H9 (cell line): ENCODE data around the gene BOD1L1. TPM values are rescaled to one million over a fixed set of nuclear protein-coding genes. Genes with fewer than 3 reads are reported as not detected.
A peak's percentile ranks its signal among the peaks of the same experiment; 100 is the strongest.

Experiments
- DNase-seq: peaks from one replicate; pipeline ENCODE4 v3.0.0-alpha.2; 2017
- H2AFZ ChIP-seq: one replicate; pipeline ENCODE4 v1.6.1; 2013; ENCODE audit warnings: mild to moderate bottlenecking, low read length, control low read depth, moderate library complexity
- H2AK5ac ChIP-seq: 2 replicates; pipeline ENCODE4 v1.6.1; 2013; ENCODE audit warnings: low read length, control low read depth, mixed read lengths; ENCODE audit not compliant: insufficient read length
- H2BK120ac ChIP-seq: one replicate; pipeline ENCODE4 v1.6.1; 2013; ENCODE audit warnings: low read depth, mild to moderate bottlenecking, low read length, control low read depth, inconsistent platforms; ENCODE audit not compliant: poor library complexity, severe bottlenecking
- H2BK12ac ChIP-seq: 2 replicates; pipeline ENCODE4 v1.6.1; 2013; ENCODE audit warnings: low read length, control low read depth, mixed read lengths, low read depth; ENCODE audit not compliant: insufficient read length
- H2BK15ac ChIP-seq: 2 replicates; pipeline ENCODE4 v1.6.1; 2013; ENCODE audit warnings: low read depth, low read length, control low read depth
- H2BK20ac ChIP-seq: one replicate; pipeline ENCODE4 v1.6.1; 2013; ENCODE audit warnings: low read depth, mild to moderate bottlenecking, low read length, control low read depth, inconsistent platforms; ENCODE audit not compliant: poor library complexity, severe bottlenecking
- H2BK5ac ChIP-seq: 2 replicates; pipeline ENCODE4 v1.6.1; 2013; ENCODE audit warnings: low read length, control low read depth, mixed read lengths; ENCODE audit not compliant: insufficient read length
- H3K14ac ChIP-seq: 2 replicates; pipeline ENCODE4 v1.6.1; 2013; ENCODE audit warnings: low read length, control low read depth; ENCODE audit not compliant: insufficient read depth
- H3K18ac ChIP-seq: 2 replicates; pipeline ENCODE4 v1.6.1; 2013; ENCODE audit warnings: low read depth, mild to moderate bottlenecking, mixed read lengths, low read length, control low read depth; ENCODE audit not compliant: insufficient read length
- H3K23ac ChIP-seq: 2 replicates; pipeline ENCODE4 v1.6.1; 2013; ENCODE audit warnings: low read length, control low read depth, mixed read lengths, low read depth; ENCODE audit not compliant: insufficient read length
- H3K23me2 ChIP-seq: 2 replicates; pipeline ENCODE4 v1.6.1; 2013; ENCODE audit warnings: low read depth, mild to moderate bottlenecking, mixed read lengths, low read length, control low read depth; ENCODE audit not compliant: insufficient read length, poor library complexity, severe bottlenecking
- H3K27ac ChIP-seq: 2 replicates; pipeline ENCODE4 v1.5.1; 2013; ENCODE audit warnings: low read length, control low read depth, mixed read lengths, low read depth; ENCODE audit not compliant: insufficient read length
- H3K27me3 ChIP-seq: 2 replicates; pipeline ENCODE4 v1.6.1; 2013; ENCODE audit warnings: low read length, control low read depth, inconsistent platforms; ENCODE audit not compliant: insufficient read depth
- H3K4ac ChIP-seq: 2 replicates; pipeline ENCODE4 v1.6.1; 2013; ENCODE audit warnings: low read depth, mild to moderate bottlenecking, control low read depth, inconsistent platforms, low read length, moderate library complexity
- H3K4me1 ChIP-seq: 2 replicates; pipeline ENCODE4 v1.6.1; 2013; ENCODE audit warnings: low read length, control low read depth, inconsistent platforms; ENCODE audit not compliant: insufficient read depth
- H3K4me2 ChIP-seq: 2 replicates; pipeline ENCODE4 v1.6.1; 2013; ENCODE audit warnings: low read length, control low read depth, mixed read lengths; ENCODE audit not compliant: insufficient read length, insufficient read depth
- H3K56ac ChIP-seq: 2 replicates; pipeline ENCODE4 v1.6.1; 2013; ENCODE audit warnings: low read depth, mild to moderate bottlenecking, mixed read lengths, low read length, control low read depth; ENCODE audit not compliant: insufficient read length
- H3K79me1 ChIP-seq: 2 replicates; pipeline ENCODE4 v1.6.1; 2013; ENCODE audit warnings: low read depth, mild to moderate bottlenecking, moderate library complexity, low read length, control low read depth, inconsistent platforms; ENCODE audit not compliant: insufficient read depth, poor library complexity, severe bottlenecking
- H3K79me2 ChIP-seq: 2 replicates; pipeline ENCODE4 v1.6.1; 2013; ENCODE audit warnings: low read length, control low read depth, inconsistent platforms; ENCODE audit not compliant: insufficient read depth
- H3K9ac ChIP-seq: 2 replicates; pipeline ENCODE4 v1.6.1; 2013; ENCODE audit warnings: low read length, control low read depth, mixed read lengths; ENCODE audit not compliant: insufficient read length; ENCODE audit errors: extremely low read depth
- H3K9me3 ChIP-seq: one replicate; pipeline ENCODE4 v1.6.1; 2013; ENCODE audit warnings: low read depth, low read length, inconsistent platforms; ENCODE audit not compliant: control insufficient read depth
- H3T11ph ChIP-seq: one replicate; pipeline ENCODE4 v1.6.1; 2013; ENCODE audit warnings: mild to moderate bottlenecking, low read length, control low read depth, inconsistent platforms
- H4K20me1 ChIP-seq: one replicate; pipeline ENCODE4 v1.6.1; 2013; ENCODE audit not compliant: control insufficient read depth, insufficient read length, insufficient read depth
- H4K5ac ChIP-seq: 2 replicates; pipeline ENCODE4 v1.6.1; 2013; ENCODE audit warnings: low read depth, mild to moderate bottlenecking, mixed read lengths, low read length, control low read depth; ENCODE audit not compliant: insufficient read length
- H4K8ac ChIP-seq: replicated peaks from 2 replicates; pipeline ENCODE4 v1.6.1; 2013; ENCODE audit warnings: low read length, control low read depth, mixed read lengths, low read depth; ENCODE audit not compliant: insufficient read length
- H4K91ac ChIP-seq: 2 replicates; pipeline ENCODE4 v1.6.1; 2013; ENCODE audit warnings: low read depth, mild to moderate bottlenecking, moderate library complexity, mixed read lengths, low read length, control low read depth; ENCODE audit not compliant: insufficient read length
- H3K27ac Mint-ChIP-seq, 3 experiments: 2 replicates in 2 of 3; 3 replicates in 1 of 3; pipeline ENCODE4 v1.8.0; 2020 to 2021; ENCODE audit warnings: mixed read lengths in 3 of 3, mild to moderate bottlenecking in 1 of 3, moderate library complexity in 1 of 3
- H3K27me3 Mint-ChIP-seq: 2 replicates; pipeline ENCODE4 v1.8.0; 2021; ENCODE audit warnings: low read depth, mild to moderate bottlenecking, moderate library complexity, mixed read lengths
- H3K36me3 Mint-ChIP-seq, 3 experiments: 2 replicates in 2 of 3; 3 replicates in 1 of 3; pipeline ENCODE4 v1.8.0; 2020 to 2021; ENCODE audit warnings: low read depth in 3 of 3, mixed read lengths in 3 of 3; ENCODE audit not compliant: insufficient read depth in 1 of 3
- H3K4me1 Mint-ChIP-seq, 2 experiments: 2 replicates each; pipeline ENCODE4 v1.8.0; 2020; ENCODE audit warnings: mixed read lengths in 2 of 2
- H3K4me3 Mint-ChIP-seq, 2 experiments: 2 replicates in 1 of 2; 3 replicates in 1 of 2; pipeline ENCODE4 v1.8.0; 2020 to 2021; ENCODE audit warnings: mild to moderate bottlenecking in 2 of 2, mixed read lengths in 2 of 2, moderate library complexity in 1 of 2
- H3K9me3 Mint-ChIP-seq, 2 experiments: 2 replicates in 1 of 2; 3 replicates in 1 of 2; pipeline ENCODE4 v1.8.0; 2020; ENCODE audit warnings: mild to moderate bottlenecking in 2 of 2, mixed read lengths in 2 of 2, moderate library complexity in 1 of 2
- CTCF ChIP-seq: fragments of 200-600 bp; sonication (generic); conservative IDR thresholded peaks from 3 replicates; pipeline ENCODE4 v1.8.0; 2021; ENCODE audit warnings: antibody characterized with exemption, mild to moderate bottlenecking
- WGBS: extraction: QIAGEN DNeasy Blood & Tissue Kit; methylation state at CpG from one replicate; pipeline ENCODE4 v1.1.7; 2013; ENCODE audit warnings: missing lambda C conversion rate, low lambda C conversion rate, mixed read lengths; ENCODE audit not compliant: insufficient read length; ENCODE audit errors: extremely low coverage; 5-methylcytosine and 5-hydroxymethylcytosine counted together
- total RNA-seq: library from RNA; stranded (reverse); gene quantifications from 2 replicates; pipeline ENCODE4 v1.2.1, GENCODE V29; 2021

BOD1L1 gene
- total RNA-seq, 1 experiment from 2014 or later = 37.8 TPM

GRCh38 chr4:13626492-13627177 lies 890 bp downstream of the BOD1L1 start:
- Histone ChIP-seq H2BK15ac (no peak overlapping the region), H3K18ac (no peak overlapping the region), H3K9ac (peak overlapping the region; percentile 69), H2BK5ac (no peak overlapping the region), H3K79me2 (peaks cover 18% of the 10 kb centered on the region; the same call in 1 of the 2 replicates), H4K91ac (no peak overlapping the region), H4K20me1 (no peaks in the 10 kb centered on the region), H4K8ac (no peak overlapping the region), H2BK12ac (no peak overlapping the region), H2BK120ac (no peak overlapping the region), H3K23me2 (peaks cover 5% of the 10 kb centered on the region), H3K27ac (no peak overlapping the region), H3K79me1 (peaks cover 5% of the 10 kb centered on the region), H2AFZ (no peak overlapping the region), H3K9me3 (no peaks in the 10 kb centered on the region), H3K4ac (no peak overlapping the region), H3K27me3 (no peaks in the 10 kb centered on the region), H3K4me1 (peaks cover 5% of the 10 kb centered on the region; the same call in 1 of the 2 replicates), H3K56ac (no peak overlapping the region), H3K14ac (no peak overlapping the region), H4K5ac (no peak overlapping the region), H2AK5ac (no peak overlapping the region), H2BK20ac (no peak overlapping the region), H3K4me2 (peak overlapping the region; percentile 99), H3K23ac (no peak overlapping the region), H3T11ph (no peak overlapping the region)
- TF ChIP-seq CTCF = no peak
- no peaks in the 10 kb centered on the region for H3K27me3 Mint-ChIP-seq
- H3K36me3 Mint-ChIP-seq = no peaks in the 10 kb centered on the region
- peak overlapping the region; percentile 89 to 94 for H3K4me3 Mint-ChIP-seq
- peaks cover 9 to 16% of the 10 kb centered on the region in 2 experiments for H3K4me1 Mint-ChIP-seq
- H3K27ac Mint-ChIP-seq = peak overlapping the region in 2 of 3 experiments; percentile 36 to 83; a peak in 4 of 7 replicates
- no CpG with 5 or more reads among the region's 9 CpGs for WGBS
- DNase-seq = no peak
- H3K9me3 Mint-ChIP-seq = peaks cover 0 to 3% of the 10 kb centered on the region in 2 experiments; a peak in 1 of 5 replicates
